Measurements from ENCODE around the gene GGPS1.
"Not testable (repeated sequence)": the region's sequence is repeated elsewhere in the genome, so short reads cannot be mapped to it uniquely, and the experiment has no call there.

The GGPS1 gene

DNA sequence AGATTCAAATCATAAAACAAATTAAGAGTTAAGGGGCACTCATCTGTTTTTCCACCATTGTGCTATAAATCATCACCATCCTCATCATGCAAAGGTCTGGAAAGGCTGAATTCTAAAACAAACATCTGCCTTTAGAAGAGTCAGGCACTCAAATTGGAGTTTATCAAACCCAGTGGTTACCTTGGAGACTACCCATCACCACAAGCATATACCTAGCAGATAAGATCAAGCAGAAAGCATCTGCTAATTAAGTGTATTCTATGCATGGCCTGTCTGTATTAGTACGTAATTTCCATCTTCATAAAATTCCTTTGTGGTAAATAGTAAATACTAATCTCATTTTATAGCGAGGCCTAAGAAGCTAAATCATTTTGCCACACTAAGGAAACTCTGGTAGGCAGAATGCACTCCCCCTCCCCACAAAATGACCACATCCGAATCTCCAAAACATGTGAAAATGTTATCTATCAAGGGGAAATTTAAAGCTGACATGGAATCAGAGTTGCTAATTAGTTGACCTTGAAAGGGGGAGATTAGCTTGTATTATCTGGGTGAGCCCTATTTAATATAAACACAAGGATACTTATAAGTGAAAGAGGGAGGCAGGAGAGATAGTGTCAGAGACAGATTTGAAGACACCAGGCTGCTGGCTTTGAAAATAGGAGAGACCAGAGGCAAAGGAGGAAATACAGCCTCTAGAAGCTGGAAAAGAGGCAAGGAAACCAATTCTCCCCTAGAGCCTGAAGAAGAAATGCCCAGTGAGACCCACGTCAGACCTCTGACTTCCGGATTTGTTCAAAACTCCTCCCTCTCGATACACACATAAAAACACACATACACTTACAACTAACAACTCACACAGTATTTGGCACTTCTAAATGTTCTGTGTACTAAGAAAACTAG is 23.6 kb upstream of the GGPS1 start:
- no peak for DNase-seq (ENCODE audit: low read depth in 3 of 3)

DNA sequence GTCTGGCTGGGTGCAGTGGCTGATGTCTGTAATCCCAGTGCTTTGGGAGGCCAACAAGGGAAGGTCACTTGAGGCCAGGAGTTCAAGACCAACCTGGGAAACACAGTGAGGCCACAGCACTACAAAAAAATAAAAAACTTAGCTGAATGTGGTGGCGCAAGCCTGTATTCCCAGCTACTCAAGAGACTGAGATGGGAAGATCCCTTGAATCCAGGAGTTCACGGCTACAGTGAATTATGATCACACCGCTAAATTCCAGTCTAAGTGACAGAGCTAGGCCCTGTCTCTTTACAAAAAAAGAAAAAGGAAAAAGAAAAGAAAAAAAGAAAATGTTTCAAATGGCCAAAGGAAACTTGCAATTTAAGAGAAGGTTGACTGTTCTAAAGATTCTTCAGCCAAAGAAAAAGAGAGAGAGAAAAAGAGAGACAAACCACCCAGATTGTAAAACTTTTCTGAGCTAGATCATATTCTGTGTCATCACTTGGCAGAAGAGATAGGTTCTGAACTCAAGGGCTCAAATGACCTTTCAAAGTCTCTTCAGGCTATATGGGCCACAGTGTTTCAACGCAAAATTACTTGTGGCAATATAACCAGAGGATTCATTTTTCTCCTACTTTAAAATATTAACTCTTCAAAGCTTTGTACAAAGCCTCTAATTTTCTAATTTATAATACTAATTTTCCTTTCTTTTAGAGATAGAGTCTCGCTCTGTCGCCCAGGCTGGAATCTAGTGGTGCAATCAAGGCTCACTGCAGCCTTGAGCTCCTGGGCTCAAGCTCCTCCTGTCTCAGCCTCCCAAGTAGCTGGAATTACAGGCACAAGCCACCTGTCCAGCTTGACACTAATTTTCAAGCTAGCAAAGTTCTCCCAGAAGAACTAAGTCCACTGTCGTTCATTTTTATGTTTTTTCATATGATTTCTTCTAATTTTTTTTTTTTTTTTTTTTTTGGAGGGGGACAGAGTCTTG is 20.9 kb upstream of the GGPS1 start:
- no peak for DNase-seq (ENCODE audit: low read depth in 3 of 3)

DNA sequence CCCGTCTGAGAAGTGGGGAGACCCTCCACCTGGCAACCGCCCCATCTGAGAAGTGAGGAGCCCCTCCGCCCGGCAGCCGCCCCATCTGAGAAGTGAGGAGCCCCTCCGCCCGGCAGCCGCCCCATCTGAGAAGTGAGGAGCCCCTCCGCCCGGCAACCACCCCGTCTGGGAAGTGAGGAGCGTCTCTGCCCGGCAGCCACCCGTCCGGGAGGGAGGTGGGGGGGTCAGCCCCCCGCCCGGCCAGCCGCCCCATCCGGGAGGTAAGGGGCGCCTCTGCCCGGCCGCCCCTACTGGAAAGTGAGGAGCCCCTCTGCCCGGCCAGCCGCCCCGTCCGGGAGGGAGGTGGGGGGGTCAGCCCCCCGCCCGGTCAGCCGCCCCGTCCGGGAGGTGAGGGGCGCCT is 19.2 kb upstream of the GGPS1 start:
- not testable (repeated sequence) for DNase-seq (ENCODE audit: low read depth in 3 of 3)

DNA sequence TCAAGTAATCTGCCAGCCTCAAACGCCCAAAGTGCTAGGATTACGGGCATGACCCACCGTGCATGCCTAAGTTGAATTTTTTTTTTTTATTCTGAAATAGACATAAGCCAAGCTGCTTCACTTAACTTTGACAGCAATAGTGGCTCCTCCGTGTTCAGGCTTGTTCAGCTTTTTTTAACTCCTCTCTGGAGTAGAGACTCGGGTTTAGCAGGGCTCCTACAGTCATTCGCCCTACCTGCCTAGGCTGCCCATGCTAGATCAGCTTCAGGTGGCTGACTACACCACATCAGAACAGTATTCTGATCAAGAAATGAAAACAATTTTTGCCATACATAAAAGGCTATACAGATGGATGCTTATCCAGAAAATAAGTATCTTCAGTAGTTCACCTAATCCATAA is 15.1 kb upstream of the GGPS1 start:
- no peak for DNase-seq (ENCODE audit: low read depth in 3 of 3)

DNA sequence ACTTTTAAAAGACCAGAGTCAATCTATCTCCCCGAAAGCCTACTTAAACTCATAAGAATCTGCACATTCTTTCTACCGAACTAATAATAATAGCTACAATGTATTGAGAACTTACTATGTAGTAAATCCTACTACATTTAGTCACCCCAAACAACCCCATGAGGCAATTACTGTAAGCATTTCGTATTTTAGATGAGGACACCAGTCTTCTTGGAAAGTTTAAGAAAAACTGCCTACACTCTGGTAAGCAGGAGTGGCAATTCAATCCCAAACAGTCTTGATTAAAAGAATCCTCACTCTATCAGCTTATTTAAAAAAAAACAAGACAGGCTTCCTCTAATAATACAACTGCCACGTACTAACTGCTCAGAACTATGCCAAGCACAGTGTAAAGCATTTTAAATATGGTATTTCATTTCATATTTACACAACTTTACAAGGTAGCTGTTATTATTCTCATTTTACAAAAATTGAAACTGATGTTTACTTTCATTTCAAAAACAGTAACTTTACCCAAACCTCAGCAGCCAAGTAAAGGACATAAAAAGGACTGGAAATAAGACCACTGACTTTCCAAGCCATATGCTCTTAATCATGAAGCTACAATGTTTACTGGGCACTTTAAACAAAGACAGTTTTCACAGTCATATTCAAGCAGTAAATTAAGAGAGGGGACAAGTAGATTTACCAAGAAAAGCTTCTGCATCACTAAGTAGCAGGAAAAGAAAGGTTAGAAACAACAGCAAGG is 14.3 kb upstream of the GGPS1 start:
- no peak for DNase-seq (ENCODE audit: low read depth in 3 of 3)

DNA sequence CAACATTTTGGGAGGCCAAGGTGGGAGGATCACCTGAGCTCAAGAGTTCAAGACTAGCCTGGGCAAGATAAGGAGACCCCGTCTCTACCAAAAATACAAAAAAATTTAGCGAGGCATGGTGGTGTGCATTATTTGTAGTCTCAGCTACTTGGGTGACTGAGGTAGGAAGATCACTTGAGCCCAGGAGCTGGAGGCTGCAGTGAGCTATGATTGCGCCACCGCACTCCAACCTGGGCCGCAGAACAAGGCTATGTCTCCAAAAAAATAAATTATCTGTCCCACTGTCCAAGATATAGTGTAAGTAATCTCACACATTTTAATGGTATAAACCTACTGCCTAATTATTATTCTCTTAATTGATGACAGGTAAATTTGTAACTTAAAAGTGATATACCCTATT is 13.2 kb upstream of the GGPS1 start:
- DNase-seq (ENCODE audit: low read depth in 3 of 3) = no peak

DNA sequence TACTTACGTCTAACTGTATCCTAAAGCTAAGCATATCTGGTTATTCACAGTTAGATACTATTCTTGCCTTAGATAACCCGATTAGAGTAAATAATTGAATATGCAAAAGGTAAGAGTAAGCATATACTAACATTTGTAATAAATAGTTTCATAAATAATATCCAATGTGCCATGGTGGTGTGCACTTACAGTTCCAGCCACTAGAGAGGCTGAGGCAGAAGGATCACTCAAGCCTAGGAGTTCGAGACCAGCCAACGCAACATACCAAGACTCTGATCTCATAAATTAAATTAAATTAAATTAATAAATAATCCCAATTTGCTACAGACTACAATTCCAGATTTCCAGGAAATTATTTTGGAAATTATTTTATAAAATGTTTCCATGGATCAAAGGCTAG is 12.6 kb upstream of the GGPS1 start:
- DNase-seq (ENCODE audit: low read depth in 3 of 3) = no peak

DNA sequence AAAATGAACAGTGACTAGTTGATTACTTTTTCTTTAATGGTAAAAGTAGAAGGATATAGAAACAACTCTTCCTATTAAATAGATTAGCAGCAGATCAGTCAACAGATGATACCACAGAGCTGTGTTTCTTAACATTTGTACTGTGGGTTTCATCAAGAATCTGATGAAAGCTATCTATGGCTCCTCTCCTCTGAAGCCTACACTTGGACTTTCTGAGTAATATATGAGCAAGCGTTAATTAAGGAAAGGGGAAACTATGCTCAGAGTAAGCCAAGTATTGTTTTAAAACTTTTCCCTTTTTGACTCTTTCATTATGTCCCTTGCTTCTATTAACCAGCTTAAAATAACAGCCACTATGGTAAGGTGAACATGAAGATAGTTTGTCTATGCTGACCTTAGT is 11.2 kb upstream of the GGPS1 start:
- no peak for DNase-seq (ENCODE audit: low read depth in 3 of 3)

DNA sequence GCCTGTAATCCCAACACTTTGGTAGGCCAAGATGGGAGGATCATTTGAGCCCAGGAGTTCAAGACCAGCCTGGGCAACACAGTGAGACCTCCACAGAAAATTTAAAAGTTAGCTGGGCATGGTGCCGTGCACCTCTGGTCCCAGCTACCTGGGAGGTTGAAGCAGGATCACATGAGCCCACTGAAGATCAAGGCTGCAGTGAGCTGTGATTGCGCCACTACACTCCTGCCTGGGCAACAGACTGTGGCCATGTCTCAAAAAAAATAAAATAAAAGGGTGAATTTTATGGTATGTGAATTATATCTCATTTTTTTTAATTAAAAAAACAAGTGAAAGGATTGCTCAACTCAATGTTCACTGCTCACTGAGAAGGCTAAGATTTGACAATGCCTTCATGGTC is 9.1 kb upstream of the GGPS1 start:
- no peak for DNase-seq (ENCODE audit: low read depth in 3 of 3)

DNA sequence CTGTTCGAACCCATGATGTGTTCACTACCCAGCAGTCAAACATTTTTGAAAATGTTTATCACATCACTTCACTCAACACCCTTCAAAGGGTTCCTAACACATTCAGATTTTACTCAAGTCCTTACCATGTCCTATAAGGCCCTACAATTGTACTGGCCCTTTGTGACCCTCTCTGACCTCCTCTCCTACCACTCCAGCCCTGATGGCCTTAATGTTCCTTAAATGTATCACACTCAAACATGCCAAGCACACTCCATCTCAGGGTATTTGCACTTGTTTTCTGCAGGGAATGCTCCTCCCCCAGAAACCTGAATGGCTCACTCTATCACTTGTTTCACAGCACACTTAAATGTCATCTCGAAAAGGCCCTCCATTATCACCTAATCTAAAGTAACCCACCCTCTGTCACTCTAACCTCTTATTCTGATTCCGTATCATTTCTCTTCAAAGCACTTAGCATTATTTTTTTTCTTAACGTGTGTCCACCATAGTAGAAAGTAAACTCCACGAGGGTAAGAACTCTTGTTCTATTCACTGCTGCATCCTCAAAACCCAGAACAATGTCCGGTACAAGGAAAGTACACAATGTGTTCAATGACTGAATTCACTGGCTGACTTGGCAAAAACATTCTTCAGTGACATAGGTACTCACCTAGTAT is 7.7 kb upstream of the GGPS1 start:
- no peak for DNase-seq (ENCODE audit: low read depth in 3 of 3)

DNA sequence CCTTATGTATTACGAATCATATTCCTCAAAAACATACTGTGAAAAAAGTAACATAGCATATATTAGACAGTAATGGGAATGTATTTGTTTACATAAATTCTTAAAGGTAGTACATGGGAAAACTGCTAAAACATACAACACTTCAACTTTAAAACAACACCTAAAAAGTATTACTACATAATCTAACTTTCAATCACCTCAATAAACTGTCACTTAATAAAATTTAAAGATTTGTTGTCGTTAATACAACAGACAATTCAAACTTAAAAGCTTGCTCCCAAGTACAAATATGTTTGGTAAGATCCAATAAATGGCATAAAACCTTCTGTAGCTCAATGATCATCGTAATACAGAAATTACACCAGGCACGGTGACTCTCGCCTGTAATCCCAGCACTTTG is 4.1 kb upstream of the GGPS1 start:
- no peak for DNase-seq (ENCODE audit: low read depth in 3 of 3)

DNA sequence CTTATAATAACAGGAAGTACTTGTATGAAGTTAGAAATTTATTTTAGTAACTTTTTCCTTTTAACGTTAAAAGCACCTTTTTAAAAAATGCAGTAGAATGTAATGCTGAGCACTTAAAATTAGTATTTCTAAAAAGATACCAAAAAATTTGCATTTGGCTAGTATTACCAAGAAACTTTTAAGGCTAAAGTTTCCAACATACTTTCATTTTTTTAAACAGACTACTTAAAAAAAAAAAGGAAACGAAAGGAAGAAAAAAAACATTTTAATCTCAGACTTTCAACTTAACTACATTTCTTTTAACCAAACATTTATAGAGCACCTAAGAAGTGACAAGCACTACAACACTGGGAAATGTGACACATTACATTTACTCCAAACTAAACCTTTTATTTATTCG is 3.2 kb upstream of the GGPS1 start:
- no peak for DNase-seq (ENCODE audit: low read depth in 3 of 3)

DNA sequence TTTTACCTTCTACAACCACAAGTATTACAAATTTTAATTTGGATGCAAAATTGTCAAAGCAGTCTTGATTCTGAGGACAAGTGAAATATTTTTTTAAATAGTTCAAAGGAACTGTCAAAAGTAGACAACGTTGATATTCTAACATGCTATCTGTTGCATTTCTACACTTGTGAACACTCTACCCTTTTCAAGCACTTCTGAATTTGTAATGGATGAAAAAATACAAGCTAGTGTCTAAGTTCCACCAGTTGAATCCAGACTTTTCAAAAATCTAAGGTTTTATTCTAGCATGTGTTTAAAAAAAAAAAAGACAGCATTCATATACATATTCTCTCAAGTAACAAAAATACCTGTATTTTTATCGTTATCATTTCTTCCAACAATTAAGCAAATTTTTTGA is 2.5 kb upstream of the GGPS1 start:
- no peak for DNase-seq (ENCODE audit: low read depth in 3 of 3)

DNA sequence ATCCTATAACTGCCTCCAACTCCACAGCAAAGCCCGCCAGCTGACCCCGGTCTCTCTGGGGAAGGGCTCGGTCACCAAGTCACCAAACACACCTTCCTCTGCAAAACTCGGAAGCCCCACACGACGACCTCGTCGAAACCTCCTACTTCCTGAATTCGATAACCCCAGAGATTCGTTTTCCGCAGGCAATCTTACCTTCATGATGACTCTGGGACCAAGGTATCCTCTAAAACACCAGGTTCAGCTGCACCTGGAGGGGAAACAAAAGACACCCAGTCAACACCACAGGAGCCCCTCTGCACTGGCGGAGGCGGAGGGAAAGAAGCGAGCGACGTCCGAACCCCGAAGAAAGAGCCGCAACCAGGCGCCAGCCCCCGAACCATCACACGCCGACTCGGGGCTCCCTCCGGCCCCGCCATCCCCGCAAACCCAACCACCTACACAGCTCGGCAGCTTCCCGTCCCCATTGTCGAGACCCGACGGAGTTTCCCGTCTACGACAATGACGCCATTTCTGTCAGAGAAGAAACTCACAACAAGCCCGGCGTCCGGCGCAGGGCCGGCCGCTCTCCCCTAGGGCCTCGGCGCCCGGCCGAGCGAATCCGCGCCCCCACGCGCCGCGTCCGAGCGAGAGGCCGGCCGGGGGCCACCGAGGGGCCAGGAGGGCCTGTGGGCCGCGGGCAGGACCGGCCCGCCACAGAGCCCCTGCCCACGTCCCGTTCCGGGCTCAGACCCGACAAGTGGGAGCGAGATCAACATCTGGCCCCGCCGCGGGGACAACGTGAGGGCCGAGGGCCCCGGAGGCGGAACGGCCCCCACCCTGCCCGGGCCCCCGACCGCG is 1.4 kb upstream of the GGPS1 start:
- DNase-seq (ENCODE audit: low read depth in 3 of 3) = peak in 2 of 3 experiments; percentile 41 to 60

DNA sequence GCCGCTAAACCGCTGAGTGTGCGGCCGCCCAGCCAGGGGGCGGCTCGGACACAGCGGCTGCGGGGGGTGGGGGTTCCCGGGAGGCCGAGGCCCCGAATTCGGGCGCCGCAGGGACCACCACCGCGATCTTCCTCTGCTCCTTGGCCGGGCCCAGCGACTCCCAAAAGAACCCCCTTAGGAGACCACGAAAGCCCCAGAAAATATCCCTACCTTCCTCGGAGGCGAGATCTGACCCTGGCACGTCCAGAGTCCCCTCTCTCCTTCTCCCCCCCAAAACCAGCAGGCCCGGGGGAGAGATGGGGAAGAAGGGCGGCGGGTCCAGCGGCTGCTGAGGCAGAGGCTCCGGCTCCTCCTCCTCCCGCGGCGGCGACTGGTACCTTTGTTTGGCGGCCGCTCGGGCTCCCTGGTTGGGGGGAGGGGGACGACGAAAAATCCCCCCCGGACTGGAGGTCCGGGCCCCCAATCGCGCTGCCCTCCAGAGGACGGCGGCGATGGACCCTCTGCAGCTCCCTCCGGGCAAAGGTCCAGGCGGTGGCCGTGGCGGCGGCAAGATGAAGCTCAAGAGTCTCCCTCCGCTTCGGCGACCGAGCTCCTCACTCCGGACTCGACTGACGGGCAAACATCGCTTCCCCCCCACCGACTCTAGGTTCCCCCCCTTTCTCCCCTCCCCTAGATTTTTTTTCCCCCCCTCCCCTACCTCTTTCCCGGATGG is 655 bp upstream of the GGPS1 start, which contains the start of gene ARID4B:
Gene ARID4B, minus strand, starts transcription at position 621 of the 712 bp plus-strand sequence. CDS start 1,260 bp downstream, outside the sequence.
- DNase-seq (ENCODE audit: low read depth in 3 of 3) = no peak

DNA sequence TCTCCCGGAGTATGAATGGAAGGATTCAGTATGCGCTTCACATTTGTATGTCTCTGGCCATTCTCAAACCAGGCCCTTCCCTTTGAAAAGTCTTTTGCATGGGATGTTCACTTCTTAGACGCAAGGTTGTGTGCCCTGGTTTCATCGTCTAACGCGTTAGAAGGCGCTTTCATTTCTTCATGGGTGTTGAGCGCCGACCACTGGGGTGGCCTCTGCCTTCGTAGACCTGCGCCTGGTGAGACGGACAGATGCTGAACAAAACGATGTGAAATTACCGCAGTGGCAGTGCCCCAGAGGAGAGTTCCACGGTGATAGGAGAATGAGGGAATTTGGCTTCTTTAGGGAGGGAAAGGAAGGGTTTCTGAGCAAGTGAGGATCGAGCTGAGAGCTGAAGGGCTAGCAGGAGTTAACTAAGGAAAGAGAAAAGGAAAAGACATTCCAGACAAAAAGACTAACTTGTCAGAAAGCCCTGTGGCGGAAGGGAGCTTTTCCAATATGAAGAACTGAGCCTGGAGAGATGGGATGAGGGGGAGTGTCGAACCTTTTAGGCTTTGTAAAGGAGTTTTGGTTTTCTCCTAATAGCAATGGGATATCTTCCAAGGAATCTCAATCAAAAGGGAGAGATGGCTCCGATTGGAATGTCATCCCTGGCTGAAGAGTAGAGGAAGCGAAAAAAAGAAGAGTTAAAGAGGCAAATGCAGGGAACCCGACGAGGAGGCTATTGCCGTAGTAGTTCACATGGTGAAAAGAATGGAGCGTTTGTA is 951 bp downstream of the GGPS1 start:
- peak in 2 of 3 experiments; percentile 7 to 36 for DNase-seq (ENCODE audit: low read depth in 3 of 3)

DNA sequence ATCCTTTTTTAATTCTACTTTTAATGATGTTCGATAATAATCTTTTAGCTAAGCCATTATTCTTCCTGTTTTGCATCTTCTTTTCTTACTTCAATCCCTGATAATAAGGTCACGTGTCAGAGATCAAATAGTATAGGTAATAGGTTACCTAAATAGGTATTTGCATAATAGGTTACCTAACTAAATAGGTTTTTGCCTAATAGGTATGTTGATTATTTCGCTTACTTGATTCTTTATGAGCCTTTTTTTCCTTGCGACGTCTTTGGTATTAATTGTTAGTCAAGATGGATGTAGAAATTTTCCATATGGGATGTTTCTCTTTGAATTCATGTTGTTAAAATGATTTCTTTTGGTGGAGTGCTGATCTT is 2.5 kb downstream of the GGPS1 start:
- DNase-seq (ENCODE audit: low read depth in 3 of 3) = no peak

DNA sequence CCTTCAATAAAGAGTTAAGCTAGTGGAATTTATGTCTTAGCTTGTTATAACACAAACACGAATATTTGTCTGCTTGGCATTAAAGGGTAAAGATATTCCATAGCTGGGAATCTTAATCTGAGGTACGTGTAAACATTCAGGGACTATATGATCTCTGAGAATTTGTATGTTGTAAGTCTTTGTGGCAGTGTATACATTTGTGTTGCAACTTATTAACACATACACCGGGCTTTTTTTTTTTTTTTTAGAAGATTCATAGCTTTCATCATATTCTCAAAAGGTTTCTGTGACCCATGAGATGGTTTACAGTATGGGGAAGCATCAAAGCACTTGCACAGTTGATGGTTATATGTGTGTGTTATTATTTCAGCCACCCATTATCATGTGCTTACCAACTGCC is 3.0 kb downstream of the GGPS1 start:
- DNase-seq (ENCODE audit: low read depth in 3 of 3) = no peak

DNA sequence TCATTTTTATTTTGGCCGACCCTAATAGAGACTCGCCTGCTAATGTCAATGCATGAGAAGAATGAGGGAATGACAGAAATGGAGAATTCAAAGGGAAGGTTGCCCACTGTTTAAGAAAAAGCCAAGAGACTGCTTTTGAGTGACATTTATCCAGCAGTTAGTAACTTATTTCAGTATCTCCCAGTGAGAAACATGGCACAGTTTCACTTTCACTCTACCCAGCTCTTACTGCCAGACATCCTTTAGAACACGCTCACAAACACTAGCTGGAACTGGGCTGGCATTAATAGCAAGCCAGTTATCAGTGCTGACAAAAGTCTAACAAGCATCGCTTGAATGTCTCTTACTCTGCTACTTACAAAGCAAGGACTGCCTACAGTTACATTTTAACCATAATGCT is 8.5 kb downstream of the GGPS1 start:
- DNase-seq (ENCODE audit: low read depth in 3 of 3) = no peak
